Measurements from ENCODE around the gene CD2.

CD2 gene, protein sequence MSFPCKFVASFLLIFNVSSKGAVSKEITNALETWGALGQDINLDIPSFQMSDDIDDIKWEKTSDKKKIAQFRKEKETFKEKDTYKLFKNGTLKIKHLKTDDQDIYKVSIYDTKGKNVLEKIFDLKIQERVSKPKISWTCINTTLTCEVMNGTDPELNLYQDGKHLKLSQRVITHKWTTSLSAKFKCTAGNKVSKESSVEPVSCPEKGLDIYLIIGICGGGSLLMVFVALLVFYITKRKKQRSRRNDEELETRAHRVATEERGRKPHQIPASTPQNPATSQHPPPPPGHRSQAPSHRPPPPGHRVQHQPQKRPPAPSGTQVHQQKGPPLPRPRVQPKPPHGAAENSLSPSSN

GRCh38 chr1:116754198-116754977 lies at the start of gene CD2:
Gene CD2, plus strand, starts transcription at chr1:116754430. Its CDS starts 63 bp downstream, at chr1:116754493.
- DNase-seq (ENCODE audit: low read depth in 1 of 2, low spot score in 1 of 2): no peak

GRCh38 chr1:116706123-116706522 lies 48.1 kb upstream of the CD2 start:
- DNase-seq (ENCODE audit: low read depth in 1 of 2, low spot score in 1 of 2): no peak

DNA sequence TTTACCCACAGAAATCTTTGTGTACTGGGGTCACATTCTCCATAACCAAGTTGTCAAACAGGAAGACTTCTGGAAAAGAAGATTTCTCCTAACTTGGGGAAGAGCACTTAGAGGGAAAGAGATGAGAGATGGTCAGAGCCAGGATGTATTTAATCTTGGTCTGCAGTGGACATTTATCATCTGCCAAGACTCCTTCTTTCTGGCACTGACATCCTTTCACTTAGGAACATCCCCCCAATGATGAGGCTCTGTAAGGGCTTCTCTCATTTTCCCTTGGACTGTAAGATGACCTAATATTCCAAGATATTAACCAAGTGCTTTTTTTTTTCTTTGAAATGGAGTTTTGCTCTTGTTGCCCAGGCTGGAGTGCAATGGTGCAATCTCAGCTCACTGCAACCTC lies 47.4 kb upstream of the CD2 start:
- DNase-seq (ENCODE audit: low read depth in 1 of 2, low spot score in 1 of 2): no peak

GRCh38 chr1:116708255-116708900 lies 45.9 kb upstream of the CD2 start:
- DNase-seq (ENCODE audit: low read depth in 1 of 2, low spot score in 1 of 2): no peak

GRCh38 chr1:116709666-116710167 lies 44.5 kb upstream of the CD2 start:
- no peak for DNase-seq (ENCODE audit: low read depth in 1 of 2, low spot score in 1 of 2)

- no peak for DNase-seq (ENCODE audit: low read depth in 1 of 2, low spot score in 1 of 2)
Observed at GRCh38 chr1:116710420-116711262, 43.6 kb upstream of the CD2 start.

DNA sequence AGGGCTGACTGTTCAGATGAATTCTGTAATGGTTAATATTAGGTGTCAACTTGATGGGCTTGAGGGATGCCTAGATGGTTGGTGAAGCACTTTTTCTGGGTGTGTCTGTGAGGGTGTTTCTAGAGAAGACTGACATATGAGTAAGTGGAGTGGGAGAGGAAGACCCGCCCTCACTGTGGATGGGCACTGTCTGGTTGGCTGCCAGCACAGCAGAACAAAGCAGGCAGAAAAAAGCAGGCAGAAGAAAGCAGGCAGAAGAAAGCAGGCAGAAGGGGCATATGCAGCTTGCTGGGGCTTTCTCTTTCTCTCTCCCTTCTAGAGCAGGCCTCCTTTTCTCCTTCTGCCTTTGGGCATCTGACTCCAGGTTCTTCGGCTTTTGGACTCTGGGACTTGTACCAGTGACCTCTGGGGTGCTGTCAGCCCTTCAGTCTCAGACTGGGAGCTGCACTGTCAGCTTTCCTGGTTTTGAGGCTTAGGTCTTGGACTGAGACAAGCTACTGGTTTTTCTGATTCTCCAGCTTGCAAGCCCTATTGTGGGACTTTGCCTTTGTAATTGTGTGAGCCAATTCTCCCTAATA lies 42.9 kb upstream of the CD2 start:
- DNase-seq (ENCODE audit: low read depth in 1 of 2, low spot score in 1 of 2): no peak

DNA sequence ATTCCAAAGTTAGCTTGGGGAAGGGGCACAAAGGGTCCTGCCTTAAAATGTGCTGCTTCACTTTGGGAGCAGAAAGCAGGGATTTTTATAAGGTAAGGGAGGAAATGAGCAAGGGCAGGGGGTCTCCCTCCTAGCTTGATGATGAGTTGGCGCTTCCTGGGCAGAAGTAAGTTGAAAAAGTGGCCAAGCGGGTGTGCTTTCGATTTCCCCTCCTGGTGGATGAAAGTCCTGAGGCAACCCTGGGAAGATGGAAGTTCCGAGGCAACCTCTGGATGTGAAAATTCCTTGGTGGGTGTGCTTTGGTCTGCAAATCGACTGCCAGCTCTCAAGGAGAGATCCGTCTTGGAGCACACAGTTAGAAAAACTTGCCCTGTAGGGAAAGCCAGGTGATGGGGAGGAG lies 41.7 kb upstream of the CD2 start:
- no peak for DNase-seq (ENCODE audit: low read depth in 1 of 2, low spot score in 1 of 2)

GRCh38 chr1:116713474-116713873 lies 40.8 kb upstream of the CD2 start:
- no peak for DNase-seq (ENCODE audit: low read depth in 1 of 2, low spot score in 1 of 2)

DNA sequence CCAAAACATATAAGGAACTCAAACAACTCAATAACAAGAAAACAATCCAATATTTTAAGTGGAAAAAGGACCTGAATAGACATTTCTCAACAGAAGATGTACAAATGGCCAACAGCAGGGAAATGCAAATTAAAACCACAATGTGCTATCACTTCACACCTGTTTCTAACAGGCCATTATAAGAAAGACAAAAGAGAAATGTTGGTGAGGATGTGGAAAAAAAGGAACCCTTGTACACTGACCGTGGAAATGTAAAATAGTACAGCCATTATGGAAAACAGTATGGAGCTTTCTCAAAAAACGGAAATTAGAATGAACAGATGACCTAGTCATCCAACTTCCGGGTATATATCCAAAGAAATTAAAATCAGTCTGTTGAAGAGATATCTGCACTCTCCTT lies 37.8 kb upstream of the CD2 start:
- DNase-seq (ENCODE audit: low read depth in 1 of 2, low spot score in 1 of 2): no peak

DNA sequence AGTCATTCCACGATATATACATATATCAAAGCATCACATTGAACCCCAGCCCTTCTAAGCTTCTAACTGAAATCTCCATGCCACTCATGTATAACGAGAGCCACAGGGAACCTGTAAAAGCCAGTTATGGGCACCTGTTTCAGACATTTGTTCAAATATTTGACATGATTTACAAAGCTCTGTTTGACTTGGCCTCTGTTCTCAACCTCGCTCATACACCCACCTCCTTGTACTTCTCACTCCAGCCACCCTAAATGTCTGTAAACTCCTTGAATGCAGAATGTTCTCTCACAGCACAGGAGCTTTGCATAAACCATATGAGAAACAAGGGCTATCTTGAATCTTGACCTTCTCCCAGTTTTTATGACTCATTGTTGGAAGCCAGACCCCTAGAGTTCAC lies 36.9 kb upstream of the CD2 start:
- no peak for DNase-seq (ENCODE audit: low read depth in 1 of 2, low spot score in 1 of 2)

GRCh38 chr1:116720364-116721038 lies 33.7 kb upstream of the CD2 start:
- DNase-seq (ENCODE audit: low read depth in 1 of 2, low spot score in 1 of 2): no peak

DNA sequence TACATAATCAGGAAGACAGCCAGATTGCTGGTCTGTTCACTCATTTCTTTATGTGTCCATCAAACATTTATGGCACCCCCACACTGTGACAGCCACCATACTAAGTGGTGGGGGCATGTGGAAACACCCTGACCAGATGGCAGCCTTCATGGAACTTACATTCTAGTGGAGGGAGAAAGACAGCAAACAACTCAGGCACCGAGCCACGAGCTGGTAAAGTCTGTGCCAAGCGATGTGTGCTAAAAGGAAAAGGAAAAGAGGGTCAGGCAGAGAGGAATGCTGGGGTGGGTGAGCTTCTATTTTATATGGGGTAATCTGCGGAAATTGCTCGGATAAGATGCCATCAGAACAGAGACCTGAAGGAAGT lies 33.2 kb upstream of the CD2 start:
- DNase-seq (ENCODE audit: low read depth in 1 of 2, low spot score in 1 of 2): no peak

DNA sequence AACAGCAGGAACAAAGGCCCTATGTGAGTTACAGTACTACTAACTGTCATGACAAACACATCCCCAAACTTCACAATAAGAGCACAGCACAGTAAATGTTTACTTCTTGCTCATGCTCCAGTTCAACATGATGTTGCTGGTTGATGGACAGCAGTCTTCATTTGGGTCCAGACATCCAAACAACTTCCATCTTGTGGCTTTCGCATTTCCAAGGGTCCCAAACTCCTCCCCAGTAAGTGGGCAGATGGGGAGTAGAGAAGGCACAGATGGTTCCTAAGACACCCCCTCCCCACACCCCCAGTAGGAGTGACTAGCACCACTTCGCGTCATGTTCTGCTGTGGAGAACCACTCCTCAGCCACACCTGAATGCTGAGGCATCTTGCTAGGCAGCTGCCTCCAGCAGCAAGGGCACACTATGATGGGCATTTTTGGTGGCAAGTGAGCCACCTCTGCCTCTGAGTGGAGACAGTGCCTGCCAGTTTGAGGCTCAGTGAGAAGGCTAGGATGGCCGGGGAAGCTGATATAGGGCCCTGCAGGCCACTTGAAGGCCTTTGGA lies 32.7 kb upstream of the CD2 start:
- no peak for DNase-seq (ENCODE audit: low read depth in 1 of 2, low spot score in 1 of 2)

DNA sequence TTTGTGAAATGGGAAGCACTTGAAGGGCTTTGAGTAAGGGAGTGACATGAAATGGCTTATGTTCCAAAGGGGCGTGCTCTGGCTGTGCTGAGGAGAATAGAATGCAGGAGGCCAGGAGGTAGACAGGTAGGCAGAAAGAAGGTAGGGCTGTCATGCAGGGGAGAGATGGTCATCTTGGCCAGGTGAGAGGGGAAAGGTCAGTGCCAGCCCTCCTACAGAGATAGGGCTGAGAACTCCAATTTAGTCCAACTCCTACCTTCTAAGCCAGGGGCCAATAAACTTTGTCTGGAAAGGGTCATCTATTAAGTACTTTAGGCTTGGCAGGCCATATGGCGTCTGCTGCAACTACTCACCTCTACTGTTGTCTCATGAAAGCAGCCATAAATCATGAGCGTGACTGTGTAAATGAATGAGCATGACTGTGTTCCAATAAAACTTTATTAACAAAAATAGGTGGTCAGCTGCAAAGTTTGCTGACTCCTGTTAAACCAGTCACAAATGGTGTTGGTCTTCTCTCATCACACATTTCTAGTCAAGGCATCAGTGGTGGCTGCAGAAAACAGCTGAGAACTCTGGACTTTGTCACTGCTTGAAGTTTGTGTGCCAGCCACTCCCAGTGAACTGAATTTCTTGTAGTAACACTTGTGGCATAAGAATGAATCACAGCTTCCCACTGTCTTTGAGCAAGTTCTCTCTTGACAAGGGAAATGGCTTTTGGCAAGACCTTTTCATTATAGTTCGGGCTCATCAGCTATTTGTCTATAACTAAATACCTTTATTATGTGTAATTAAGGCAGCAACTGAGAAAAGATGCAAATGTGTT lies 32.0 kb upstream of the CD2 start:
- DNase-seq (ENCODE audit: low read depth in 1 of 2, low spot score in 1 of 2): no peak

- DNase-seq (ENCODE audit: low read depth in 1 of 2, low spot score in 1 of 2): peak; percentile 37 to 62
Observed at GRCh38 chr1:116724765-116725375, 29.4 kb upstream of the CD2 start.

DNA sequence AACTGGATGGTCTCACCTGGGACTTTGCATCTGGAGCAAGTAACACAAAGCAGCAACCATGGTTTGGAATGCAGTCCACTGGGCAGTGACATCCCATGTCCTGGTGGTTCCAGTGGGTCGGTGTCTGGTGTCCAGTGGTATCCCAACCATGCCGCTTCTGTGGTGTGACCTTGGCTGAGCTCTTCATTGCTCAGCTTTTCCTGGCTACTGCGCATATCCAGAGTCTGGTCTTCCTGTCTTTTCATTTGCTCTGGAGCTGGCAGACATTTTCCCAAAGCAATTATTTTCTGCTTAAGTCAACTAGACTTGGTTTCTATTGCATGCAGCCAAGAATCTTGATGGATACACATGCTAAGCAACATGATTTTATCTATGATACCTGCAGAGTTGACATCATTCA lies 28.4 kb upstream of the CD2 start:
- DNase-seq (ENCODE audit: low read depth in 1 of 2, low spot score in 1 of 2): no peak
